Gastroesophageal sphincter (tissue), 4 donors: Measurements from ENCODE around the gene CDKN2AIPNL. TPM values are rescaled to one million over a fixed set of nuclear protein-coding genes. Genes with fewer than 3 reads are reported as not detected.

Source experiments
- ATAC-seq: fragments of 150-250 bp; one replicate; pipeline ENCODE4 v1.9.1; 2016; ENCODE audit warnings: mild to moderate bottlenecking, moderate library complexity
- H3K27ac ChIP-seq, 4 donors: fragments of 200-600 bp; sonication (generic) in 3 of 4; 1 replicate in 3 of 4; 2 replicates in 1 of 4; pipeline ENCODE4 v1.5.1; 2016 to 2019
- H3K27me3 ChIP-seq: fragments of 200-600 bp; sonication (generic); one replicate; pipeline ENCODE4 v1.5.1; 2019
- H3K36me3 ChIP-seq, 2 donors: fragments of 200-600 bp; sonication (generic); one replicate each; pipeline ENCODE4 v1.5.1; 2019; ENCODE audit warnings: control low read depth in 1 of 2
- H3K4me1 ChIP-seq, 3 donors: fragments of 200-600 bp; sonication (generic); 1 replicate in 2 of 3; 2 replicates in 1 of 3; pipeline ENCODE4 v1.5.1; 2016 to 2019; ENCODE audit warnings: control low read depth in 2 of 3
- H3K4me3 ChIP-seq, 2 donors: fragments of 200-600 bp; sonication (generic); one replicate each; pipeline ENCODE4 v1.5.1; 2019; ENCODE audit warnings: mild to moderate bottlenecking in 1 of 2, moderate library complexity in 1 of 2
- H3K9me3 ChIP-seq, 3 donors: fragments of 200-600 bp; sonication (generic); one replicate each; pipeline ENCODE4 v1.5.1; 2017 to 2019; ENCODE audit warnings: control low read depth in 2 of 3
- CTCF ChIP-seq, 4 experiments: fragments of 200-600 bp in 2 of 4; fragments of 450-650 bp in 2 of 4; sonication (generic) in 1 of 4; IDR thresholded peaks; one replicate each; pipeline ENCODE4 v1.5.1; 2017 to 2019; ENCODE audit warnings: antibody characterized with exemption in 4 of 4, mild to moderate bottlenecking in 2 of 4, moderate library complexity in 2 of 4
- EP300 ChIP-seq: sonication (generic); formaldehyde crosslinking; IDR thresholded peaks from one replicate; pipeline ENCODE4 v1.6.1; 2017; ENCODE audit warnings: antibody characterized with exemption, mild to moderate bottlenecking
- POLR2A ChIP-seq, 2 donors: fragments of 450-650 bp; IDR thresholded peaks; one replicate each; pipeline ENCODE4 v1.6.1; 2017; ENCODE audit warnings: antibody characterized with exemption in 2 of 2, mild to moderate bottlenecking in 2 of 2, moderate library complexity in 1 of 2
- POLR2AphosphoS5 ChIP-seq: sonication (generic); formaldehyde crosslinking; IDR thresholded peaks from one replicate; pipeline ENCODE4 v1.6.1; 2017; ENCODE audit warnings: antibody characterized with exemption
- WGBS, 2 donors: methylation state at CpG; one replicate each; pipeline ENCODE4 v1.1.5; 2018; ENCODE audit warnings: low coverage in 1 of 2; 5-methylcytosine and 5-hydroxymethylcytosine counted together
- total RNA-seq, 4 donors: library from RNA; depleted of rRNA; stranded (reverse); fragments of >200 nt; gene quantifications; one replicate each; pipeline ENCODE4 v1.1.0, GENCODE V29; 2016

Gene CDKN2AIPNL
- total RNA-seq, 4 donors from 2014 or later = 15.1 to 25.7 (median 21.0) TPM

DNA sequence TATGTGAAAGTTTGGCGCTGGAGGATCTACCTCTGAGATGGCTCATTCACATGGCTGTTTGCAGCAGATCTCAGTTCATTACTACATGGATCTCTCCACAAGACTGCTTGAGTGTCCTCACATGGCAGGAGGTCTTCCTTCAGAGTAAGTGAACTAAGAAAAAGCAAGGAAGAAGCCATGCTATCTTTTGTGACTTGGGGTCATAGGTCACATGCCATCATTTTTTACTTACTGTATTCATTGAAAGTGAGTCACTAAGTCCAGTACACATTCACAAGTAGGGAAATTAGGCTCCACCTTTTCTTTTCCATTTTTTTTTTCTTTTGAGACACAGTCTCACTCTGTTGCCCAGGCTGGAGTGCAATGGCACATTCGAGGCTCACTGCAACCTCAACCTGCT lies 8.7 kb upstream of the CDKN2AIPNL start:
- 75 to 100% methylated on average over 1 to 2 of the region's 2 CpGs for WGBS, 2 donors
- Histone ChIP-seq H3K27ac (no peak overlapping the region), H3K27me3 (no peaks in the 10 kb centered on the region)

DNA sequence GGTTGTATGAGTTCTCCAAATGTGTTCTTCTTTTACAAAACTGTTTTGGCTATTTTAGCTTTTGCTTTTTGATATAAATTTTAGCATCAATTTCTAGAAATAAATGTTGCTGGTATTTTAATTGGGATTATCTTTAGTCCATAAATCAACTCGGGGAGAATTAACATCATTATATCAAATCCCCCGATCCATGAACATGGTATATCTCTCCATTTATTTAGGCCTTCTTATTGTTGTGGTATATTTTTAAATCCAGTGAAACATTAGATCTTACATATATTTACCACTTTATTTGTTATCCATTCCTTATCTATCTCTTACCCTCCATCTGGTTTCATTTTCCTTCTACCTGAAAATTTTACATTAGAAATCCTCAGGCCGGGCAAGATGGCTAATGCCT lies 7.3 kb upstream of the CDKN2AIPNL start:
- ATAC-seq = no peak
- Histone ChIP-seq H3K36me3 (no peaks in the 10 kb centered on the region), H3K4me3 (no peak overlapping the region), H3K27ac (no peak overlapping the region), H3K27me3 (no peaks in the 10 kb centered on the region), H3K4me1 (no peaks in the 10 kb centered on the region), H3K9me3 (peaks cover 0 to 5% (median 0%) of the 10 kb centered on the region in 3 donors)
- 95 to 96% methylated on average over 2 to 3 of the region's 3 CpGs for WGBS, 2 donors
- TF ChIP-seq CTCF (IDR thresholded peaks at IDR 0.05) = no peak
- TF ChIP-seq POLR2A (IDR thresholded peaks at IDR 0.05) = no peak
- no peak for TF ChIP-seq EP300
- no peak for TF ChIP-seq POLR2AphosphoS5

More for the DNA sequence above, 8.7 kb upstream of the CDKN2AIPNL start:
- Histone ChIP-seq H3K36me3 (no peaks in the 10 kb centered on the region), H3K9me3 (peaks cover 0 to 5% (median 0%) of the 10 kb centered on the region in 3 donors), H3K4me1 (no peaks in the 10 kb centered on the region), H3K4me3 (no peak overlapping the region)
- no peak for TF ChIP-seq EP300
- TF ChIP-seq POLR2AphosphoS5 = no peak
- TF ChIP-seq POLR2A (IDR thresholded peaks at IDR 0.05) = no peak
- no peak for TF ChIP-seq CTCF (IDR thresholded peaks at IDR 0.05)
- ATAC-seq = no peak

DNA sequence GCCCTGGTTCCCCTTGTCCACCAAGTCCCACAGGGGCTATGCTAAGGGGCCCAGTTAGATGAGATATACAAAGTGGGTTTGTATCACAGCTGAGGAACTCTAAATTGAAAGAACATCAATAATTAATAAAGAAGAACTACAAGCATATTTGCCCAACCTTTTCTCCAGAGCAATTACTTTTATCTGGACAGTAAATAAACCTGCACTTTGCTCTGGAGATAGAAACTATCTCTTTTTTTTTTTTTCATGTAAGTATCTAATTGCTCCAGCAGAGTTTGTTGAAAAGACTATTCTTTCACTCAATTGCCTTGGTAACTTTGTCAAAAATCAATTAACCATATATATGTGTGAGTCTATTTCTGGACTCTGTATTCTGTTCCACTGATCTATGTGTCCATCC lies 6.0 kb upstream of the CDKN2AIPNL start:
- TF ChIP-seq POLR2AphosphoS5 = no peak
- no peak for TF ChIP-seq POLR2A (IDR thresholded peaks at IDR 0.05)
- no peak for TF ChIP-seq EP300
- TF ChIP-seq CTCF (IDR thresholded peaks at IDR 0.05) = no peak
- Histone ChIP-seq H3K36me3 (no peaks in the 10 kb centered on the region), H3K9me3 (peaks cover 0 to 5% (median 0%) of the 10 kb centered on the region in 3 donors), H3K27me3 (no peaks in the 10 kb centered on the region), H3K27ac (no peak overlapping the region), H3K4me1 (peaks cover 0 to 6% (median 1%) of the 10 kb centered on the region in 3 donors), H3K4me3 (no peak overlapping the region)
- ATAC-seq = no peak

GRCh38 chr5:134413046-134413445 lies 1.4 kb upstream of the CDKN2AIPNL start:
- Histone ChIP-seq H3K27ac (peak overlapping the region in 3 of 4 donors; percentile 89 to 92 (median 89)), H3K36me3 (peaks cover 0 to 8% of the 10 kb centered on the region in 2 donors), H3K27me3 (no peaks in the 10 kb centered on the region), H3K4me1 (peaks cover 0 to 39% (median 15%) of the 10 kb centered on the region in 3 donors), H3K9me3 (no peaks in the 10 kb centered on the region), H3K4me3 (no peak overlapping the region)
- no peak for ATAC-seq
- no peak for TF ChIP-seq EP300
- TF ChIP-seq POLR2A (IDR thresholded peaks at IDR 0.05) = no peak
- no peak for TF ChIP-seq CTCF (IDR thresholded peaks at IDR 0.05)
- TF ChIP-seq POLR2AphosphoS5 = no peak
- 75 to 80% methylated on average over 2 of the region's 2 CpGs for WGBS, 2 donors

DNA sequence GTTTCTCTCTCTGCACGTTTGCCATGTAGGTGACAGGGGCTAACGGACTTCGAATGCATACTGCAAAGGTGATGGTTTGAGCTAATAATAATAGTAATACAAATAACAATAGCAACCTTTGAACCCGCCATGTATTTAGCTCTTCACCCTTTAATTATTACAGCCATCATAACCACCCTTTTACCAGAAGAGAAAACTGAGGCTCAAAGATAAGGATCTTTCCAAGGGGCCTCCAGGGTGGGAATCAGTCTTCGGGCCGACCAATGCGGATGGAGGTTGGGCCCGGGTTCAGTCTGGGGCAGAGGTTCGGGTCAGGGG lies 494 bp downstream of the CDKN2AIPNL start:
- TF ChIP-seq POLR2AphosphoS5 = no peak
- no peak for TF ChIP-seq POLR2A (IDR thresholded peaks at IDR 0.05)
- TF ChIP-seq CTCF (IDR thresholded peaks at IDR 0.05) = no peak
- TF ChIP-seq EP300 = no peak
- peak overlapping the region in 3 of 4 donors; percentile 89 to 92 (median 89) for H3K27ac ChIP-seq

More for the DNA sequence above, 494 bp downstream of the CDKN2AIPNL start:
- Histone ChIP-seq H3K4me1 (peaks cover 0 to 39% (median 15%) of the 10 kb centered on the region in 3 donors), H3K36me3 (peaks cover 0 to 16% of the 10 kb centered on the region in 2 donors), H3K9me3 (no peaks in the 10 kb centered on the region), H3K27me3 (no peaks in the 10 kb centered on the region), H3K4me3 (peak overlapping the region; percentile 49 to 85)
- no peak for ATAC-seq
- 15 to 30% methylated on average over 4 of the region's 9 CpGs for WGBS, 2 donors
